ENCODE results near the gene INAFM2.

Gene INAFM2

GRCh38 chr15:40287968-40288367 is 35.5 kb upstream of the INAFM2 start:
- no peak for DNase-seq

GRCh38 chr15:40289140-40289775 is 34.2 kb upstream of the INAFM2 start:
- DNase-seq: no peak

- no peak for DNase-seq
Observed at GRCh38 chr15:40290545-40290917, 33.0 kb upstream of the INAFM2 start.

- no peak for DNase-seq
Observed at GRCh38 chr15:40290918-40291574, 32.4 kb upstream of the INAFM2 start.

GRCh38 chr15:40292246-40292645 is 31.2 kb upstream of the INAFM2 start:
- no peak for DNase-seq

GRCh38 chr15:40293006-40293405 is 30.5 kb upstream of the INAFM2 start:
- no peak for DNase-seq

- DNase-seq: no peak
Observed at GRCh38 chr15:40293905-40294895, 29.3 kb upstream of the INAFM2 start.

- DNase-seq: no peak
Observed at GRCh38 chr15:40295297-40295696, 28.2 kb upstream of the INAFM2 start.

- DNase-seq: no peak
Observed at GRCh38 chr15:40295877-40296560, 27.5 kb upstream of the INAFM2 start.

- DNase-seq: no peak
Observed at GRCh38 chr15:40296561-40297230, 26.8 kb upstream of the INAFM2 start.

GRCh38 chr15:40297356-40297755 is 26.1 kb upstream of the INAFM2 start:
- DNase-seq: no peak

- no peak for DNase-seq
Observed at GRCh38 chr15:40298216-40298935, 25.1 kb upstream of the INAFM2 start.

GRCh38 chr15:40300367-40300766 is 23.1 kb upstream of the INAFM2 start:
- DNase-seq: no peak

- DNase-seq: no peak
Observed at GRCh38 chr15:40300771-40301170, 22.7 kb upstream of the INAFM2 start.

GRCh38 chr15:40301467-40302179 is 21.9 kb upstream of the INAFM2 start:
- no peak for DNase-seq

- no peak for DNase-seq
Observed at GRCh38 chr15:40302288-40302886, 21.1 kb upstream of the INAFM2 start.

GRCh38 chr15:40302981-40303380 is 20.5 kb upstream of the INAFM2 start:
- DNase-seq: no peak

GRCh38 chr15:40303576-40303975 is 19.9 kb upstream of the INAFM2 start:
- DNase-seq: no peak

- DNase-seq: no peak
Observed at GRCh38 chr15:40305281-40305680, 18.2 kb upstream of the INAFM2 start.

- no peak for DNase-seq
Observed at GRCh38 chr15:40306371-40306770, 17.1 kb upstream of the INAFM2 start.

GRCh38 chr15:40306908-40307307 is 16.6 kb upstream of the INAFM2 start:
- DNase-seq: no peak

Data from NCI-H1694 treated with DMSO at 0.1 percent for 48 hours (cell line).